HepG2 (cell line): ENCODE measurements around the gene SMCHD1. TPM values are rescaled to one million over a fixed set of nuclear protein-coding genes. Genes with fewer than 3 reads are reported as not detected.

ENCODE experiments used
- AGO1 ChIP-seq: fragments of 200-400 bp; formaldehyde crosslinking; IDR thresholded peaks from 2 replicates; pipeline ENCODE4 v1.6.1; 2017; ENCODE audit warnings: mild to moderate bottlenecking, low read depth, low read length, moderate library complexity; ENCODE audit not compliant: poor library complexity, severe bottlenecking
- GFI1 ChIP-seq: sonication (generic); formaldehyde crosslinking; IDR thresholded peaks from 2 replicates; pipeline ENCODE4 v1.5.0; 2020; ENCODE audit warnings: missing genetic modification reagents, mild to moderate bottlenecking, borderline replicate concordance
- HMGA1 ChIP-seq: sonication (generic); formaldehyde crosslinking; conservative IDR thresholded peaks from 2 replicates; pipeline ENCODE4 v1.4.0; 2020; ENCODE audit warnings: missing genetic modification reagents
- NAIF1 ChIP-seq: sonication (generic); formaldehyde crosslinking; IDR thresholded peaks from 2 replicates; pipeline ENCODE4 v1.5.0; 2020; ENCODE audit warnings: mild to moderate bottlenecking, missing genetic modification reagents, borderline replicate concordance
- NFKB2 ChIP-seq: sonication (generic); formaldehyde crosslinking; IDR thresholded peaks from 2 replicates; pipeline ENCODE4 v1.4.0; 2020; ENCODE audit warnings: missing genetic modification reagents, borderline replicate concordance
- ZBTB38 ChIP-seq: sonication (generic); formaldehyde crosslinking; IDR thresholded peaks from 2 replicates; pipeline ENCODE4 v1.5.1; 2020; ENCODE audit warnings: mild to moderate bottlenecking, missing genetic modification reagents
- ZNF260 ChIP-seq: sonication (generic); formaldehyde crosslinking; IDR thresholded peaks from 2 replicates; pipeline ENCODE4 v1.4.0; 2020; ENCODE audit warnings: missing genetic modification reagents, low read depth, mild to moderate bottlenecking, borderline replicate concordance
- ZNF816 ChIP-seq: sonication (generic); formaldehyde crosslinking; IDR thresholded peaks from 2 replicates; pipeline ENCODE4 v1.8.0; 2022; ENCODE audit warnings: missing genetic modification reagents, mild to moderate bottlenecking, borderline replicate concordance
- polyA plus RNA-seq, 8 experiments: library from polyadenylated mRNA; depleted of rRNA in 3 of 8; stranded (reverse) in 7 of 8; unstranded in 1 of 8; fragments of >200 nt; fragmentation: Illumina TruSeq in 4 of 8; extraction: Trizol in 4 of 8; gene quantifications; 2 replicates each; pipeline versions ENCODE4 v1.2.1 to v1.2.3, GENCODE V29; 2011 to 2016; ENCODE audit warnings: low read depth in 4 of 8, missing spikeins in 1 of 8, mixed read lengths in 1 of 8; ENCODE audit not compliant: insufficient read depth in 1 of 8
- total RNA-seq, 5 experiments: library from RNA; depleted of rRNA; stranded (reverse); fragments of >200 nt; fragmentation: Illumina TruSeq; extraction: Trizol; gene quantifications; 2 replicates each; pipeline ENCODE4 v1.2.3, GENCODE V29; 2016; ENCODE audit warnings: low read depth in 1 of 5
- TF ChIP-seq, protein P1 (sequence below): sonication (generic); formaldehyde crosslinking; IDR thresholded peaks from 2 replicates; pipeline ENCODE4 v1.5.0; 2020; ENCODE audit warnings: mild to moderate bottlenecking, missing genetic modification reagents, borderline replicate concordance
- TF ChIP-seq, protein P2 (sequence below): sonication (generic); formaldehyde crosslinking; IDR thresholded peaks from 2 replicates; pipeline ENCODE4 v1.4.0; 2020; ENCODE audit warnings: missing genetic modification reagents
- TF ChIP-seq, protein P3 (sequence below): IDR thresholded peaks from 2 replicates; pipeline ENCODE4 v1.6.1; 2016
- TF ChIP-seq, protein P4 (sequence below): sonication (generic); formaldehyde crosslinking; IDR thresholded peaks from 2 replicates; pipeline ENCODE4 v1.8.0; 2022; ENCODE audit warnings: mild to moderate bottlenecking, missing genetic modification reagents; ENCODE audit not compliant: insufficient replicate concordance

The SMCHD1 gene
- total and polyA plus RNA-seq, 2 of the 13 experiments (the other 11 are each of a cell fraction or from before 2014, with no cell fraction given): 21.4 to 93.6 TPM

DNA sequence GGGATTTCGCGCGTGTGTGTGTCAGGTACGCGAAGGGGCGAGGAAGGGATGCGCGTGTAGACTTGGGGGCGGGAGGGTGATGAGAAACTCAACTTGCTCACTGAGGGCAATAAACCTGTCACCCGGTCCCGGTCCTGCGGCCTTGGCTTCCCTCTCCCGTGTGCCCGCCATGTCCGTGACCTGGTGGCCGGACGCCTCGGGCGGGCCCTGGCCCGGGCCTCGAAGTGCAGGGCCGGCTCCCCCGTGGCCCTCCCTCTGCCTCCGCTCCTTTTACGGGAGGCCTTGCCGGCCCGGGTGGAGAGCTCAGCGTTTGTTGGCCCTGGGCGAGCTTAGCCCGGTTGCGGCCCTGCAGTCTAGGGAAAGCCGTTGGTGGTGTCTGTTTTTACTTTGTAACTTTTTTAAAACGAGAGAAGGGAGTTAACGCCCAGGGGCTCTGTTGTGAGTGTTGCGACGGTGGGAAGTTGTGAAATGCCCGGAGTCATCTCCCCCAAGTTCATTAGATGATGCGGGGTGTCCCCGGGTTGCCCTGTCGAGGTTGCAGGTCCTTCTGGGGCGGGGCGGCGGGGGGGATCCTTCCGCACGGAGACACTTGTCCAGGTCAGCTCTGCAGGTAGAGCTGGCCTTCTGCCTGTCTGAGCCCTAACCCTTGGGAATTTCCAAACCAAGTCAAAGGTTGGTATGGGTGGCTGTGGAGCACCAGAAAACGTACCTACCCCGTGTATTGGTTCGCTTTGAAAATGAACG, 883 bp downstream of the SMCHD1 start (continued):
- TF ChIP-seq NFKB2 (no peak), ZNF816 (CRISPR knock-in tag) (no peak), HMGA1 (no peak), ZNF260 (CRISPR knock-in tag) (no peak), GFI1 (CRISPR knock-in tag) (no peak), ZBTB38 (no peak), AGO1 (no peak), NAIF1 (CRISPR knock-in tag) (0 out of 2 replicates have a peak, but pooled peaks have one; percentile 45)
- TF ChIP-seq, protein P1, sequence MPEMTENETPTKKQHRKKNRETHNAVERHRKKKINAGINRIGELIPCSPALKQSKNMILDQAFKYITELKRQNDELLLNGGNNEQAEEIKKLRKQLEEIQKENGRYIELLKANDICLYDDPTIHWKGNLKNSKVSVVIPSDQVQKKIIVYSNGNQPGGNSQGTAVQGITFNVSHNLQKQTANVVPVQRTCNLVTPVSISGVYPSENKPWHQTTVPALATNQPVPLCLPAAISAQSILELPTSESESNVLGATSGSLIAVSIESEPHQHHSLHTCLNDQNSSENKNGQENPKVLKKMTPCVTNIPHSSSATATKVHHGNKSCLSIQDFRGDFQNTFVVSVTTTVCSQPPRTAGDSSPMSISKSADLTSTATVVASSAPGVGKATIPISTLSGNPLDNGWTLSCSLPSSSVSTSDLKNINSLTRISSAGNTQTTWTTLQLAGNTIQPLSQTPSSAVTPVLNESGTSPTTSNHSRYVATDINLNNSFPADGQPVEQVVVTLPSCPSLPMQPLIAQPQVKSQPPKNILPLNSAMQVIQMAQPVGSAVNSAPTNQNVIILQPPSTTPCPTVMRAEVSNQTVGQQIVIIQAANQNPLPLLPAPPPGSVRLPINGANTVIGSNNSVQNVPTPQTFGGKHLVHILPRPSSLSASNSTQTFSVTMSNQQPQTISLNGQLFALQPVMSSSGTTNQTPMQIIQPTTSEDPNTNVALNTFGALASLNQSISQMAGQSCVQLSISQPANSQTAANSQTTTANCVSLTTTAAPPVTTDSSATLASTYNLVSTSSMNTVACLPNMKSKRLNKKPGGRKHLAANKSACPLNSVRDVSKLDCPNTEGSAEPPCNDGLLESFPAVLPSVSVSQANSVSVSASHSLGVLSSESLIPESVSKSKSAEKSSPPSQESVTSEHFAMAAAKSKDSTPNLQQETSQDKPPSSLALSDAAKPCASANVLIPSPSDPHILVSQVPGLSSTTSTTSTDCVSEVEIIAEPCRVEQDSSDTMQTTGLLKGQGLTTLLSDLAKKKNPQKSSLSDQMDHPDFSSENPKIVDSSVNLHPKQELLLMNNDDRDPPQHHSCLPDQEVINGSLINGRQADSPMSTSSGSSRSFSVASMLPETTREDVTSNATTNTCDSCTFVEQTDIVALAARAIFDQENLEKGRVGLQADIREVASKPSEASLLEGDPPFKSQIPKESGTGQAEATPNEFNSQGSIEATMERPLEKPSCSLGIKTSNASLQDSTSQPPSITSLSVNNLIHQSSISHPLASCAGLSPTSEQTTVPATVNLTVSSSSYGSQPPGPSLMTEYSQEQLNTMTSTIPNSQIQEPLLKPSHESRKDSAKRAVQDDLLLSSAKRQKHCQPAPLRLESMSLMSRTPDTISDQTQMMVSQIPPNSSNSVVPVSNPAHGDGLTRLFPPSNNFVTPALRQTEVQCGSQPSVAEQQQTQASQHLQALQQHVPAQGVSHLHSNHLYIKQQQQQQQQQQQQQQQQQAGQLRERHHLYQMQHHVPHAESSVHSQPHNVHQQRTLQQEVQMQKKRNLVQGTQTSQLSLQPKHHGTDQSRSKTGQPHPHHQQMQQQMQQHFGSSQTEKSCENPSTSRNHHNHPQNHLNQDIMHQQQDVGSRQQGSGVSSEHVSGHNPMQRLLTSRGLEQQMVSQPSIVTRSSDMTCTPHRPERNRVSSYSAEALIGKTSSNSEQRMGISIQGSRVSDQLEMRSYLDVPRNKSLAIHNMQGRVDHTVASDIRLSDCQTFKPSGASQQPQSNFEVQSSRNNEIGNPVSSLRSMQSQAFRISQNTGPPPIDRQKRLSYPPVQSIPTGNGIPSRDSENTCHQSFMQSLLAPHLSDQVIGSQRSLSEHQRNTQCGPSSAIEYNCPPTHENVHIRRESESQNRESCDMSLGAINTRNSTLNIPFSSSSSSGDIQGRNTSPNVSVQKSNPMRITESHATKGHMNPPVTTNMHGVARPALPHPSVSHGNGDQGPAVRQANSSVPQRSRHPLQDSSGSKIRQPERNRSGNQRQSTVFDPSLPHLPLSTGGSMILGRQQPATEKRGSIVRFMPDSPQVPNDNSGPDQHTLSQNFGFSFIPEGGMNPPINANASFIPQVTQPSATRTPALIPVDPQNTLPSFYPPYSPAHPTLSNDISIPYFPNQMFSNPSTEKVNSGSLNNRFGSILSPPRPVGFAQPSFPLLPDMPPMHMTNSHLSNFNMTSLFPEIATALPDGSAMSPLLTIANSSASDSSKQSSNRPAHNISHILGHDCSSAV: no peak
- TF ChIP-seq, protein P2, sequence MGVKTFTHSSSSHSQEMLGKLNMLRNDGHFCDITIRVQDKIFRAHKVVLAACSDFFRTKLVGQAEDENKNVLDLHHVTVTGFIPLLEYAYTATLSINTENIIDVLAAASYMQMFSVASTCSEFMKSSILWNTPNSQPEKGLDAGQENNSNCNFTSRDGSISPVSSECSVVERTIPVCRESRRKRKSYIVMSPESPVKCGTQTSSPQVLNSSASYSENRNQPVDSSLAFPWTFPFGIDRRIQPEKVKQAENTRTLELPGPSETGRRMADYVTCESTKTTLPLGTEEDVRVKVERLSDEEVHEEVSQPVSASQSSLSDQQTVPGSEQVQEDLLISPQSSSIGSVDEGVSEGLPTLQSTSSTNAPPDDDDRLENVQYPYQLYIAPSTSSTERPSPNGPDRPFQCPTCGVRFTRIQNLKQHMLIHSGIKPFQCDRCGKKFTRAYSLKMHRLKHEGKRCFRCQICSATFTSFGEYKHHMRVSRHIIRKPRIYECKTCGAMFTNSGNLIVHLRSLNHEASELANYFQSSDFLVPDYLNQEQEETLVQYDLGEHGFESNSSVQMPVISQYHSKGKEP: no peak
- TF ChIP-seq, protein P3, sequence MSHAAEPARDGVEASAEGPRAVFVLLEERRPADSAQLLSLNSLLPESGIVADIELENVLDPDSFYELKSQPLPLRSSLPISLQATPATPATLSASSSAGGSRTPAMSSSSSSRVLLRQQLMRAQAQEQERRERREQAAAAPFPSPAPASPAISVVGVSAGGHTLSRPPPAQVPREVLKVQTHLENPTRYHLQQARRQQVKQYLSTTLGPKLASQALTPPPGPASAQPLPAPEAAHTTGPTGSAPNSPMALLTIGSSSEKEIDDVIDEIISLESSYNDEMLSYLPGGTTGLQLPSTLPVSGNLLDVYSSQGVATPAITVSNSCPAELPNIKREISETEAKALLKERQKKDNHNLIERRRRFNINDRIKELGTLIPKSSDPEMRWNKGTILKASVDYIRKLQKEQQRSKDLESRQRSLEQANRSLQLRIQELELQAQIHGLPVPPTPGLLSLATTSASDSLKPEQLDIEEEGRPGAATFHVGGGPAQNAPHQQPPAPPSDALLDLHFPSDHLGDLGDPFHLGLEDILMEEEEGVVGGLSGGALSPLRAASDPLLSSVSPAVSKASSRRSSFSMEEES (CRISPR knock-in tag): no peak
- TF ChIP-seq, protein P4, sequence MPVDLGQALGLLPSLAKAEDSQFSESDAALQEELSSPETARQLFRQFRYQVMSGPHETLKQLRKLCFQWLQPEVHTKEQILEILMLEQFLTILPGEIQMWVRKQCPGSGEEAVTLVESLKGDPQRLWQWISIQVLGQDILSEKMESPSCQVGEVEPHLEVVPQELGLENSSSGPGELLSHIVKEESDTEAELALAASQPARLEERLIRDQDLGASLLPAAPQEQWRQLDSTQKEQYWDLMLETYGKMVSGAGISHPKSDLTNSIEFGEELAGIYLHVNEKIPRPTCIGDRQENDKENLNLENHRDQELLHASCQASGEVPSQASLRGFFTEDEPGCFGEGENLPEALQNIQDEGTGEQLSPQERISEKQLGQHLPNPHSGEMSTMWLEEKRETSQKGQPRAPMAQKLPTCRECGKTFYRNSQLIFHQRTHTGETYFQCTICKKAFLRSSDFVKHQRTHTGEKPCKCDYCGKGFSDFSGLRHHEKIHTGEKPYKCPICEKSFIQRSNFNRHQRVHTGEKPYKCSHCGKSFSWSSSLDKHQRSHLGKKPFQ: no peak
